Limb (tissue), 2 donors: Measurements from ENCODE around the gene INHBE.
A peak's percentile ranks its signal among the peaks of the same experiment; 100 is the strongest.

ENCODE experiments used
- DNase-seq, 2 donors: peaks; one replicate each; pipeline ENCODE4 v3.0.0-alpha.2; 2016; ENCODE audit errors: extremely low spot score in 2 of 2

INHBE gene

GRCh38 chr12:57460841-57461275, 5.8 kb downstream of the INHBE start:
- DNase-seq: peak in 1 of 2 donors; percentile 79

GRCh38 chr12:57461276-57461916, 6.3 kb downstream of the INHBE start:
- peak; percentile 64 to 90 for DNase-seq

GRCh38 chr12:57461917-57462250, 6.8 kb downstream of the INHBE start:
- no peak for DNase-seq

GRCh38 chr12:57462251-57462911, 7.3 kb downstream of the INHBE start:
- DNase-seq: peak; percentile 90 to 93

GRCh38 chr12:57462912-57463253, 7.8 kb downstream of the INHBE start:
- no peak for DNase-seq

GRCh38 chr12:57464569-57464968, 9.5 kb downstream of the INHBE start:
- DNase-seq: no peak

GRCh38 chr12:57465030-57465746, 10.1 kb downstream of the INHBE start:
- DNase-seq: no peak

- DNase-seq: no peak
These were observed 10.8 kb downstream of the INHBE start for GRCh38 chr12:57465747-57466505.

GRCh38 chr12:57467212-57467874, 12.2 kb downstream of the INHBE start:
- no peak for DNase-seq

- no peak for DNase-seq
These were observed 12.8 kb downstream of the INHBE start for GRCh38 chr12:57467915-57468314.

GRCh38 chr12:57469296-57470164, 14.4 kb downstream of the INHBE start:
- DNase-seq: no peak

GRCh38 chr12:57470286-57470969, 15.3 kb downstream of the INHBE start:
- no peak for DNase-seq

GRCh38 chr12:57470970-57471656, 16.0 kb downstream of the INHBE start:
- no peak for DNase-seq

- no peak for DNase-seq
These were observed 16.6 kb downstream of the INHBE start for GRCh38 chr12:57471661-57472060.

- no peak for DNase-seq
These were observed 17.3 kb downstream of the INHBE start for GRCh38 chr12:57472391-57472790.

GRCh38 chr12:57473392-57473791, 18.3 kb downstream of the INHBE start:
- no peak for DNase-seq

GRCh38 chr12:57473886-57474285, 18.8 kb downstream of the INHBE start:
- no peak for DNase-seq

GRCh38 chr12:57474430-57474829, 19.3 kb downstream of the INHBE start:
- DNase-seq: no peak

GRCh38 chr12:57474862-57475261, 19.8 kb downstream of the INHBE start:
- DNase-seq: no peak
